HG03066 (cell line): ENCODE data around the gene FOSL2.

Experiments used
- ATAC-seq: cut with Tn5 transposase; IDR thresholded peaks from one replicate; pipeline ENCODE4 v1.9.1; 2021; ENCODE audit warnings: low read depth; ENCODE audit not compliant: unreplicated experiment

Gene FOSL2

DNA sequence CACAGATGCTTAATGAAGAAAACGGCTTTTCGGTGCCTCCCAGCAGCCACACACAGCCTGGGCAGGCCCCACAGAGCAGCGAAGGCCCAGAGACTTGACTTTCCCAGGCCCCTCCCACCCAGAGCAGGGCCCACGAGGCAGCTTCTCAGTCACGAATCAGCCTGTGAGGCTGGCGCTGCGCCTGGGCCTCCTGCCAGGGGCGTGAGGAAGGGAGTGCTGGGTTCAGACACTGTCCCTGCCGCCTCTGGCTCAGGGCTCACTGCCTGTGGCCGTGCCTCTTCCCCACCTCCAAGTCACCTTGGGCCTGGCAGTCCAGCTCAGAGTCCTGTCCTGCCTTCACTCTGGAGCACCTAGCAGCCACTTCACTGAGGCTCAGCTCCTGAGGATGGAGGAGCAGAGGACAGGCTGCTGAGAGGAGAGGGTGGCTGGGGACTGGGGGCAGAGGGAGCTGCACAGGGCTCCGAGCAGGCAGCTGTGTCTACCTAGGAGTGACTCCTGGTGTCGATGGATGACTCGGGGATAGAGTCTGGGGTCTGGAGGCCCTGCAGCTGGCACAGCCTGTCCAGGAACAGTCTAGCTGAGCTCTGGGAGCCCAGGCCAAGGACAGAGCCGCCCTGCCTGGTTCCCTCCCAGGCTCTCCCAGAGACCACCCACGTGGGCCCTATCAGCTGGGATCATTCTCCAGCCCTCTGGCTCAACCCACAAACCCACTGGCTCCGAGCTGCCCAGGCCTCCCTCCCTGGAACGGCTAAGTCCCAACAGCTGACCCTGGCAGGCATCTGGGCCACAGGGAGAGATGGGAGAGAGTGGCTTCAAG, 36.4 kb upstream of the FOSL2 start:
- no peak for ATAC-seq

DNA sequence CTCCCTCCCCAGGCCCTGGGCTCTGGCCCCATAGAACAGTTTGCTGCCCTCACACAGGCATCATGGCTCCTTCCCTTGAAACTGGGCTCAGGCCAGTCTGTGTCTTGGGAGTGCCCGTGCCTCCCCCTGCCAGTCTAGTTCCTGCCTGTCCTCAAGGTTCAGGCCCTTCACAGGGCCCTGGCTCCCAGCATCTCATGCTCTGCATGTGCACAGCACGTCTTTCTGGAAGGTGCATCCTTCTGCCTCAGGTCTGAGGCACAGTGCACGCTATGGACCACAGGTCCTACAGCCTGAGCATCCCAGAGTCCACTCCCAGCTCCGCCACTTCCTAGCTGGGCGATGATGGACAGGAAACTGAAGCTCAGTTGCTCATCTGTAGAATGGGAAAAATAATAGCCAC, 35.6 kb upstream of the FOSL2 start:
- no peak for ATAC-seq

DNA sequence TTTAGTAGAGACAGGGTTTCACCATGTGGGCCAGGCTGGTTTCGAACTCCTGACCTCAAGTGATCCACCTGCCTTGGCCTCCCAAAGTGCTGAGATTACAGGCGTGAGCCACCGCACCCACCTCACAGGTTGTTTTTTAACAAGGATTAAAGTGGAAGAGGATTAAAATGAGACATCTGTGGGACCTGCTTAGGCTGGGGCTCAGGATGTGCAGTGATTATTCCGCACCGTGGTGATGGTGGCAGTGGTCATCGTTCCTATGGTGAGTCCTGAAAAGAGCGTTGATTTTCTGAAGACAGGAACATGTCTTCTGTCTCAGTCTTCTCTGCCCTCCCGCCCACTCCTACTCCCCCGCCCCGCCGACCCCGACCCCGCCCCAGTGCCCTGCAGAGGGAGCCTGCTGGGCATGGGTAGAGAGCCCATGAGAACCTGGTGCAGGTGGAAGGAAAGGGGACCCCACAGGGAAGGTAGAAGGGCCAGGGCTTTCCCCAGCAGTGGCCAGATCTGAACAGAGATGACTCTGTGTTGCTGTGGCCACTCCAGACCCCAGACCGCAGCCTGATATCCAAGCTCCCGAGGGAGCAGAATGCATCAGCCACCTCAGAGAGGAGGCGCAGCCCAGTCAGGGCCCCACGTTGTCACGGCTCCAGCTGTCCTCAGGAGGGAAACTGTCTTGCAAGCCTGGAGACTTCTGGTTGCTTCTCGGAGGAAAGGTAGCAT, 34.5 kb upstream of the FOSL2 start:
- no peak for ATAC-seq

DNA sequence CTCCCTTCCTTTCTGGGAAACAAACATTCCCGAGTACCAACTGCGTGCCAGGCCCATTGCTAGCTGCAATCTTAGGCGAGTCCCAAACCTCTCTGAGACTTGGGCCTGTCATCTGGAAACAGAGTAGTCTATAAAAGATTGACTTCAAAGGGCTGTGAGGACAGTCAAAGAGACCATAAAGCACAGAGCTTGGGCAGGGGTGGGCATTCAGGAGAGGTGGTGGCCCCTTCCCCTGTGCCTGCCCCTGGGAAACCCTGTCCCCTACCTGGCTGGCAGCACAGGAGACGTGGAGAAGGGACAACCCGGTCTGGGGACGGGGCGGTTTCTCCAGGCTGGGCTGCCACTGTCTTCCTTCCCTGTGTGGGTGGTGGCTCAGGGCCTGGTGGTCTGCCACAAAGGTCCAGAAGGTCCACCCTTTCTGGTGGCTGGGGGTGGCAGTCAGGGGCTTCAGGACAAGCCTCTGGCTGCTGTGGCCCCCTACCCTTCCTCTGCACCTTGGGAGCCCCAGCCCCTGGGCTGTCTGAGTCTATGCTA, 33.9 kb upstream of the FOSL2 start:
- ATAC-seq: no peak

DNA sequence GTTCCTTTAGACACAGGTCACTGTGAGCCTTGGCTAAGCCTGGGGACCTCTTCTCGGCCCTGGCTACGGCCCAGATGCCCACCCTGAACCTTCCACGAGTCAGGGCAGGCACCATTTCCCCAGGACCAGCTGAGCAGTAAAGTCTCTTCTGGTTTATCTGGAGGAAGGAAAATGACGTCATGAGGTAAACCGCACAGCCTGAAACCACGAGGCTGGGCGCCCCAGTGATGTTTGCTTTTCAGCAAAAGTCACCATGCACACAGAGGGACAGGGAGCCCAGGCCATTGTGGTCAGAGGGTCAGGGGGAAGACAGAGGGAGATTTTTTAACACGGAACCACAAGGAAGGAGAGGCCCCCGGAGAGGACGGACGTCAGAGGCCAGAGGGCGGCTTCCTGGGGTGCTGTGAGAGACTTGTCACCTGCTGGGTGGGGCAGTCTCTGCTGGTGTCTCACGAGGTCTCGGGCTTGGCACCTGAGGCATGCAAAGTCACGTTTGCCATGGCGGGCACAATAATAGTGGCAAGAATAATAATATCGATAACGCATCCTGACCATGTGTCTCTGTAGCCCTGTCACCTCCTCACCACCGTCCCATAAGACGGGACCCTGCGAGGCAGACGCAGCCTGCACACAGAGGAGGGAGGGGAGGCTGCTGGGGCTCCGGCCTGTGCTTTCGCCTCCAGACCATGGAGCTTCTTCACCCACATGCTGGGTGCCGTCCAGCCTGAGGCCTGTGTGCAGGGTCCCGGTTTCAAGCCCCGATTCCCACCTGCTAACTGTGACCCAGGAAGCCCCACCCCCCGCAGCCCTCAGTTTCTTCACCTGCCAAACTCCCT, 33.2 kb upstream of the FOSL2 start:
- ATAC-seq: peak; percentile 87

DNA sequence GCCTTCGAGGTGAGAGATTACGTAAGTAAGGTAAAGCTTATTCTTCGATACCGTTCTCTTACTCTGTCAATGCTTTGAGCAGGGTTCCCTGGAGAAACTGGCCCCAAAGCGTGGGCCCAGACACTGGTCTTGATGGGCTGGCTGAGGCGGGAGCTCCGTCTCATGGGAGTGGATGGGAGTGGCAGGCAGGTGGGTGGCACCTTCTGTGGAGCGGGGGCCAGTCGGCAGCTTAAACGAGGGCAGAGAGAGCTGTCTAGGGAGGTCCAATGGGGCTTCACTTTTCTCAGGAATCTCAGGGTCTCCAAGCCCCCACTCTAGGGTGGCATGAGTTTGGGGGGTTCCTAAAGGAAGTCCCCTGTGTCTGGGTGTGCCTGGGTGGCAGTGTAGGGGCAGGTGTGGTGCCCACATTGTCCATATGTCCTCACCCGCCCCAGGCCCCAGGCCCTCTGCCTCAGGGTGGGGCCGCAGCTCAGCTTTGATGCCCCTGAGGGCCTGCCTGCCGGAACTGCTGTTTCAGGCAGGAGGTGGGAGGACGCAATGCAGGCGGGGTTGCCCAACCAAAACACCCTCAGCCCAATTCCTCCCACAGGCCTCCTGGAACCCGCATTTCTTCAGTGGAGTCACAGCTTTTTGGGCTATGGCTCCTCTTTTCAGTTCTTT, 32.5 kb upstream of the FOSL2 start:
- no peak for ATAC-seq

DNA sequence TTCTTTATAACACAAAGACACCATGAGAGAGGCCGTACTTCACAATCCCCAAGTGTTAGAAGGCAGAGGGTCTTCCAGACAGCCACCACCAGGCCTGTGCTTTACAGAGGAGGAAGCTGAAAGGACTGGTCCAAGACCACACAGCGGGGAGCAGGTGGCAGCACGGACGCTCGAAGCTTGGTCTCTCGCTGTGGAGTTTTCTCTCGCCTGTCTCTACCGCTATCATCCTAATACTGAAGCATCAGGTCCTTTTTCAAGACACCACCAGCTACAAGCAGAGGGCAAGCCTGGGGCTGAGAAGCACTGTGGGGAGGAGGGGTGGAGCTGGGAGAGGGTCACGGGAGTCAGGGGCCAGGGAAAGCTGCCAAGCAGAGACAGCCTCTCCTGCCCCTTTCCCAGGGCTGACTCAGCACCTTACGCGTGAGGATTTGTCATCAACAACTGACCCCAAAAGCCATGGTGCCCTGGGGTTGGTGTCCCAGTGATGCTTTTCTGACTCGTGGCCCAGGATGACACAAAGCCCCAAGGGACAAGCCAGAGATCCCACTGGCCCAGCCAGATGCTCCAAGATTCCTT, 31.9 kb upstream of the FOSL2 start:
- no peak for ATAC-seq

DNA sequence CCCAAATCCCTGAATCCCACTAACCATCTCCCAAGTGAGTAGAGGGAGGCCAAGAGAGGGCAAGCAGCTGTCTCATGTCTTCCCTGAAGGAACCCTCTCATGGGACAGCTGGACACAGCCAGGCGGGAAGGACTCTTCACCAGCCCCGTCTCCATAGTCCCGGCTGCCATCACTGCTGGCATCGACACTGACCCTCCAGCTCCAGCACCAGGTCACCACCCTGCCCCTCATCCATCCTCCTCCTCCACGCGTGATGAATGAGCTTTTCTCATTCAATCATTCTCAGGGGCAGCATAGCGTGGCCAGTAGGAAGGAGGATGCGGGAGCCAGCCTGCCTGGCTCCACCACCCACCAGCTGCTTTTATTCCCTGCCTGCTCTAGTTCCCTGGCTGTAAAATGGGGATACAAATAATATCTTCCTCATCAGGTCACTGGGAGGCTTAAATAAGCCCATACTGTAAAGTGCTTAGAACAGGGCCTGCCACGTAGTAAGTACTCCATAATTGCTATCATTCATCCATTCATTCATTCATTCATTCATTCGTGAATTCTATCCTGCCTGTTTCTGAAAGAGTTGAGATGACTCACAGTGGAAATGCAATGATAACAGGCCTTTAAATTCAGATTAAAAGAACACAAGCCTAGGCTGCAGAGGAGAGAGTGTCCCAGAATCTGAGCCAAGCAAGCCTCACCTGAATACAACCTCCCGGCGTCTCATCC, 30.5 kb upstream of the FOSL2 start:
- ATAC-seq: no peak

DNA sequence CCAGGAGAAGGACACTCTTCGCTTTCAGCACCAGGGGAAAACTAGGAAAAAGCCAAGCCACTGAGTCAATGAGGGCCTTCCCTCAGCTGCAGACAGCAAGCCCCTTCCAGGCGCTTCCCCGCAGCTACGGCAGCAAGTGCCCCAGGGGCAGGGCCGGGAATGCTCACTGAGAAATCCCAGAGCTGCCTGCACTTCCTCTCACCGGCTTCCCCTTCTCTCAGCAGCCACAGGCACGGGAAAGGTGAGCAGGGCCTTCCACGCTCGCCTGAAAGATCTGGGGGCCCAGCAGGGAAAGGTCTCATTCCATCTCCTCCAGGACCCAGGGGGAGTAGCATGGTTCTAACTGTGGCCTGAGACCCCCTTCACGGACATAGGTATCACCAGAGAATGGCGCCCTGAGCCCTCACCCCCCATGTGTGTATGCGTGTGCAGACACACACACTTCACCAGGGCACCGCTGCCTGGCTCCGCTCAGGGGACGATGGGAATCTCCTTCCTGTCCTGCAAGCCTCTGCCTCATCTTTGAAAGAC, 29.6 kb upstream of the FOSL2 start:
- ATAC-seq: no peak

DNA sequence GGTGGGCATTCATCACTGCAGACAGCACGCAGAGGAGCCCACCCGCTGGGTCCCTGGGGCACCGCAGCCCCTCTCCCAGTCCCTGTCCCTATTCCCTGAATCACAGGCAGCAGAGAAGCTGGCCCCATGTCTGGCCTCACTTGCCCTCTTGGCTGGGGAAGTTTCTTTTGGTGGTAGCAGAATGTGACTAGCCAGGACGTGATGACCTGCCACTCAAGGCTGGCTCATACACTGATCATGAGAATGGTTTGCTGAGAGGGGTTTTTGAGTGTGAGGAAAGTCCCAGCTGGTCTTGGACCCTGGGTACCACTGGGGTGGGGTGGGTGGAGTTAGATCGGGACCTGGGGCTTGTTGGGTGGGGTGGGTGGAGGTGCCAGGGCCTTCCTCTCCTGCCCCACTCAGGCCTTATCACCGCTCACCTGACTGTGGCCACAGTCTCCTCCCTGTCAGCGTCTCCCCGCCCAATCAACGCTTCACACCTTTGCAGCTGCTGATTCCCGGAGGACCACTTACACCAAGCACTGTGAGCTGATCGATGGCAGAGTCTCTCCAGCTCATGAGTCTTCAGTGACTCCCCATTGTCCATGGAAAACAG, 28.9 kb upstream of the FOSL2 start:
- ATAC-seq: no peak

DNA sequence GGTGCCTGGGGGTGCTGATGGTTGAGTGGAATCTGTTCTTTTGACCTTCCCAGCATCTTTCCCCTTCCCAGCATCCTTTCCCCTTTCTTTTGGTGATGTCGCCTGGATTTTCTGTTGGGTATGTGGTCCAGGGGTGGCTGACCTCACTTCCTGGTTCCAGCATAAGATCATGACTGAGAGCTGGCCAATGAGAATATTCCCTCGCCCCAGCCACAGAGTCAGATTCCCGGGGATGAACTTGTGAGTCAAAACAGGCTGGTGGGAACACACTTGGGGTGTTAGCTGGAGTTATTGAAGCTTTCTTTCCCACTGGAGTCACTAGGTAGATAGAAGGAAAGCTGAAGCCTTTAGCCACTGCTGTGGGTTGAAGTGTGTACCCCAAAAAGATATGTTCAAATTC, 28.0 kb upstream of the FOSL2 start:
- no peak for ATAC-seq

DNA sequence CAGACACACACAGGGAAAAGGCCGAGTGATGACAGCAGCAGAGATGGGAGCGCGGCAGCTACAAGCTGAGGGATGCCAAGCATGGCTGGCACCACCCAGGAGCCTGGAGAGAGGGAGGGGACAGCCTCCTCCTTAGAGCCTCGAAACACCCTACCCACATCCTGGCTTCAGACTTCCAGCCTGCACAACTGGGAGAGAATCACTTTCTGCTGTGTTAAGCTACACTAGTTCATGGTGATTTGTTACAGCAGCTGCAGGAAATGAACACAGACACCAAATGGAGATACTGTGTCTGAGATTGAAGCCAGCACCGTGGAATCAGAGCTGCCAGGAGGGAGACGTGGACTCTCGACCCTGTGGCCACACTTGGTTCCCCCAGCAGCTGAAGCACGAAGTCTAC, 27.5 kb upstream of the FOSL2 start:
- ATAC-seq: no peak

DNA sequence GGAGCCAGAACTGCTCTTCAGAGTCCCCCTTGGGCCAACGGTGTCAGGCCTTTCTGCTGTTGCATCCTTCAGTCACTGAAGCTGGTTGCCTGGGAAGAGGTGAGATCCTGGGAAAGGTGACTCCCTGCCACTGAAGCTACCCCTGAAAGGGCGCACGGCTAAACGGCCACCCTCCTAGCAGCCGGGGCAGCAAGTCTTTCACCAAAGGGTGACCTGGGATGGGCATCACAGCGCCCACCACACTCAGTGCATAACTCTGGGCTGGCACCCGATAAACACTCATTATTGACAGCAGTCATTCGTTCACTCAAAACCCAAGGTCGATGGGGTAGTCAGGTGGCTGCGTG, 26.5 kb upstream of the FOSL2 start:
- no peak for ATAC-seq

DNA sequence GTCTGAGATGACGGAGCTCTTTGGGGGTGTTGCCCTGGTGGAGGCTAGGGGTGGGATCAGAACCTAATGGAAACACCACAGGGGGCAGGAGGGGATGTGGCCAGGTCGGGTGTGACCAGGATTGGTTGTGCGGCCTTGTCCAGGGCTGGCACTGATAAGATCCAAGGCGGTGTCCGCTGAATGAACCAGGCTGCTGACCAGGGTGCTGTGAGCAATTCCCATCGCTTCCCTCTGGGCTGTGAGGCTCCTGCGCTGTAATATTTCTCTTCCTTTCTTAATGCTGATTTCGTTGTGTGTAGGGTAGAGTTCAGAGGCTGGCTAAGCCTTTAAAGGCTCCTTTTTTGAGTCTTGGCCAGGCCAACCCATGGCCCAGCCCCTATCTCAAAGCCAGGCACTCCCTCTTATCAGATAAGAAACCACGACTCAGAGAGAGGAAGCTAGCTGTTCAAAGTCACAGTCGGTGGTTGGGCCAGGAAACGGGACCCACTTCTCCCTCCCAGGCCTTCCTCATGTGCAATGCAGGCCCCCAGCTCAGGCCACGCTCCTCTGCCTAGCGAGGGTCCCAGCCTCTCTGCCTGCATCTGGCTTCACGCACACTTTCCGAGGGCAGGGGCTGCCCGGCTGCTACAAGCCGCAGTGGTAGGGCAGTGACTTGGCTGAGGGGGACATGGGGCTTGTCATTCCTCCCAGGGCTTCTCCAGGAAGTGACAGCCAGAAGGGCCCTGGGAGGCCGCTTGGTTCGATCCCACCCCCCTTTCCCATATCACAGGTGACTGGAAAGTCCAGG, 26.0 kb upstream of the FOSL2 start:
- ATAC-seq: no peak

DNA sequence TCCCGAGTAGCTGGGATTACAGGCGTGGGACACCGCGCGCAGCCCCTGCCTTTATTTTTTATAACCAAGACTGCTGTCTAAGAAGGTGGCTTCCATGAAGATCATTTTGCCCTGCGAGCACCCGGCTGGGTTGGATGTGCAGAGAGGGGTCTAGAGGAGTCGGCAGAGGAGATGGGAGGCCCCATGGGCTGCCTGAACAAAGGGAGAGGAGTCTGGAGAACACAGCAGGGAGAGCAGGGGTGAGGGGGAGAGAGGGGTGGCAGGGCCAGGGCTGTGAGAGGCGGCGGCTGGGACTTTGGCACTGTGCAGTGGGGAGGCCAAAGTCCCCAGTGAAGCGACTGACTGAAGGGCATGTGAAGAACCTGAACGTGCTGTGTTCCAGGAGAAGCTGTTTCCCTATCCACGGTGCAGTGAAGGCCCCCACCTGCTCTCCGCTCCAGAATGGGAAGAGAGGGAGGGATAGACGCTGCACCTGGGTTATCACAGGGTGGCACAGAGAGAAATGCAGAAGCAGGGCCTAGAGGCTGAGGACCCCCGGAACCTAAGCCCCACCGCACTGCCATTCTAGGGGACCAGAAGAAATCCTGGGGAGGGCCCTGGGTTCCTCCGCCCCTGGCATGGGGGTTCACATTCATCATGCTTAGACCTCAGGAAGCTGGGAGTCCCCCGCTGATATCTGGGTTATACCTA, 24.8 kb upstream of the FOSL2 start:
- ATAC-seq: no peak

DNA sequence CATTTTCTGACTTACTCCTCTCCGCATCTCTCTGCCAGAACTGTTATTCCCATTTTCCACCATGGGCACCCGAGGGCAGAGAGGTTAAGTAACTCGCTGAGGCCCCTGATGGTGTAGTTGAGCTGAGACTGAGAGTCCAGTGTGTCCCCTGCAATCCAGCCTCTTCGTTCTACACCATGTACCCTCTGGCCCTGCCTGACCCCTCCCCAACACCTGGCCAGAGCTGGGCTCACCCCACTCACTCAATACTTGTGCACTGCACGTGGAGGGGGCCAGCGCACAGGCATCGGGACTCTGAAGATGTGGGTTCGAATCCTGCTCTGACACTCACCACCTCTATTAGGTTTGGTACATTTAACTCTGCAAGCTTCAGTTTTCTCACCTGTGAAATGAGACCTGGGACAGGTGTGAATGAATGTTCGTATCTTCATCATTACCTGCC, 24.3 kb upstream of the FOSL2 start:
- ATAC-seq: no peak

DNA sequence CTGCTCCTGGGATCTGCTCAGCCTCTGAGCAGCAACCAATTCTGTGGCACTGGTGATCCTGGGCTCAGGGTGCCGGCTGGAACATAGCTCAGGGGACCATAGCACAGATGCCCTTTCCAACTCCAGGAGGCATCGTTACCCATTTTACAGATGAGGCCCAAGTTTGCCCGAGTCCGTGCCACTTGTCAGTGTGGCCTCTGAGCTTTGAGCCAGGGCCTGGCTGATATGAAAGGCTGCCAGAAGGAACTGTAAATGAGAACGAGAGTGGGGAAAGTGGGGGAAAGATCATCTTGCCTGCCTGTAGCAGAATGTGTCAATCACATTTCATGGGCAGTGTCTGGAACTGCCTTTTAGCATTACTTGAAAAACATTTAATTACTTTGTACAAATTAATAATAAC, 23.3 kb upstream of the FOSL2 start:
- ATAC-seq: no peak

DNA sequence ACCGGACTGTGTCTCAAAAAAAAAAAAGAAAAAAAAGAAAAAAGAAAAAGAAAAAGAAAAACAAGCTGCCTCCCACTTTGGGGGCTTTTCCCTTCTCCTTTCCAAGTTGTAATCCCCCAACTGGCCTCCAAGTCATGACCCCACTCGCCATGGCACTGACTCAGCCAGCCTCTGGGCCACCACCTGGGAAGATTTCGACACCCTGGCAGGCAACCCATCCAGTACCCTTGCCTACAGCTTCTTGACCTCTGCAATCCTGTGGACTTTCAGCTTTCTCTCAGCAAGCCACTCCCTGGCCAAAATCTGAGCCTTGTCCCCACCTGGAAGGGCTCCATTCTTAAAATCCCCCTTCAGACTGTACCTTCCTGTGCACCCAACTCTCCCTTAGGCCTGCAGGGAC, 22.3 kb upstream of the FOSL2 start:
- no peak for ATAC-seq
